Dermis microvascular lymphatic vessel endothelial cell (primary cell): ENCODE results near the gene SNRNP70. TPM values are rescaled to one million over a fixed set of nuclear protein-coding genes. Genes with fewer than 3 reads are reported as not detected.
"Not testable (repeated sequence)": the region's sequence is repeated elsewhere in the genome, so short reads cannot be mapped to it uniquely, and the experiment has no call there.

Experiments
- DNase-seq, 2 donors: peaks; one replicate each; pipeline versions ENCODE4 v3.0.0 to v3.0.0-alpha.2; 2010; ENCODE audit warnings: low read depth in 2 of 2
- total RNA-seq: library from RNA; depleted of rRNA; stranded (reverse); fragments of >200 nt; gene quantifications from 2 replicates; pipeline ENCODE4 v1.2.1, GENCODE V29; 2014

The SNRNP70 gene
- total RNA-seq, 1 donor from 2014 or later, result 150 TPM

GRCh38 chr19:49119411-49120324 is 34.4 kb downstream of the SNRNP70 start, which contains the start of gene PPFIA3:
Gene PPFIA3 (plus strand): TSS chr19:49119544. CDS start chr19:49127874, 8,330 bp downstream.
- DNase-seq, result peak; percentile 33 to 72

DNA sequence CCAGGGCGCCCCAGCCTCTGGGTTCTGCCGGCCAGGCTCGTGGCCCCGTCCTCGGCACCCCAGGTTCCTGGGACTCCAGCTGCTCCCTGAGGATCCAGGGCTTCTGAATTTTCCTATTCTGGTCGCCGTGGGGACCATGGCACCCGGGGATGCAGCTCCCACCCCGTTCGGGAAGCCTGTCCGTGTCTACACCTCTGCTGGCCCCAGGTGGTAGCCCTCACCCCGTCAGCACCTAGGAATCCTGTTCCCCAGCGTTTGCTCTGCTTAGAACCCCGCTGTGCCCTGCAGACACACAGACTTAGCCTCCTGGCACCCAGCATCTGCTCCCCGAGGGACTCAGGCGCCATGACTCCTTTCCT is 35.1 kb downstream of the SNRNP70 start:
- no peak for DNase-seq

- no peak for DNase-seq
Observed at GRCh38 chr19:49120868-49121267, 35.6 kb downstream of the SNRNP70 start.

DNA sequence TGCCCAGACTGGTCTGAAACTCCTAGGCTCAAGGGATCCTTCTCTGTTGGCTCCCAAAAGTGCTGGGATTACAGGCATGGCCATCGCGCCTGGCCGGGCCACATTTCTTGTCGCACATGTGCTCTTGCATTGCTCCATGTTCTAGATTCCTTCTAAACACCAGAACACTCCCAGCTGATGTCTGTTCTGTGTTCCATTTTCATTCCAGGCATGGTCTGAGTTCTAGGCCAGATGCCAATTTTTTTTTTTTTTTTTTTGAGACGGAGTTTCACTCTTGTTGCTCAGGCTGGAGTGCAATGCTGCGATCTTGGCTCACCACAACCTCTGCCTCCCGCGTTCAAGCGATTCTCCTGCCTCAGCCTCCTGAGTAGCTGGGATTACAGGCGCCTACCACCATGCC is 36.6 kb downstream of the SNRNP70 start:
- DNase-seq, result not testable (repeated sequence)

DNA sequence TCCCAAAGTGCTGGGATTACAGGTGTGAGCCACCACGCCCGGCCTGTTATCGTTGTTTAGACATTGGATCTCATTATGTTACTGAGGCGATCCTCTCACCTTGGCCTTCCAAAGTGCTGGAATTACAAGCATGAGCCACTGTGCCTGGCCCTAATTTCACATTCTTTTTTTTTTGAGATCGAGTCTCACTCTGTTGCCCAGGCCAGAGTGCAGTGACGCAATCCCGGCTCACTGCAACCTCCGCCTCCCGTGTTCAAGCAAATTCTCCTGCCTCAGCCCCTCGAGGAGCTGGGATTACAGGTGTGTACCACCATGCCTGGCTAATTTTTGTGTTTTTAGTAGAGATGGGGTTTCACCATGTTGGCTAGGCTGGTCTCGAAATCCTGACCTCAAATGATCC is 38.0 kb downstream of the SNRNP70 start:
- not testable (repeated sequence) for DNase-seq

- no peak for DNase-seq
Observed at GRCh38 chr19:49125025-49125731, 39.9 kb downstream of the SNRNP70 start.

GRCh38 chr19:49126575-49126974 is 41.3 kb downstream of the SNRNP70 start:
- DNase-seq, result no peak

- not testable (repeated sequence) for DNase-seq
Observed at GRCh38 chr19:49127225-49127624, 42.0 kb downstream of the SNRNP70 start.

DNA sequence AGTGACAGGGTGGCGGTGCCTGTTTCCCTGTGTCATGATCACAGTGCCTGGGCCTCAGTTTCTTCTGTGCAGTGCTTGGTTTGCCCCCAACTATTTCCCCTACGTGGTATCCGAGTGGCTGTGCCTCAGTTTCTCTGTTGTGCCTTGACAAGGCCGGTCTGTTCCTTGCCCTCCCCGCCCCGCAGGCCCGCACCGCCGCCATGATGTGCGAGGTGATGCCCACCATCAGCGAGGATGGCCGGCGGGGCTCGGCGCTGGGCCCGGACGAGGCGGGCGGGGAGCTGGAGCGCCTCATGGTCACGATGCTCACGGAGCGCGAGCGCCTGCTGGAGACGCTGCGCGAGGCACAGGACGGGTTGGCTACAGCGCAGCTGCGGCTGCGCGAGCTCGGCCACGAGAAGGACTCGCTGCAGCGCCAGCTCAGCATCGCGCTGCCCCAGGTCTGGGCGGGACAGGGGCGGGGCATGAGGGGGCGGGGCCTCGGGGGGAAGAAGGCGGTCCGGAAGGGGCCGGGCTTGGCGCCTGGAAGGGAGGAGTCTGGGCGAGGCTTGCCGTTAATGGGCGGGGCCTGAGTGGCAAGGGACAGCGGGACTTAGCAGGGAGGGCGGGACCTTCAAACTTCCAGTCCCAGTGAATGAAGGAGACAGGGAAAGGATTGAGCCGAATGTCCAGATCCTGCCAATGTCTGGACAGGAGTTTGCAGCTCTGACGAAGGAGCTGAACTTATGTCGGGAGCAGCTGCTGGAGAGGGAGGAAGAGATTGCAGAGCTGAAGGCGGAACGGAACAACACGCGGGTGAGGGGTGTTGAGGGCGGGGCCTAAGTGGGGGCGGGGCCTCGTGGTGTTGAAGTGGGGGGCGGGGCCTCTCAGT is 42.7 kb downstream of the SNRNP70 start:
- peak; percentile 88 to 97 for DNase-seq

- DNase-seq, result no peak
Observed at GRCh38 chr19:49128545-49129237, 43.4 kb downstream of the SNRNP70 start.

- no peak for DNase-seq
Observed at GRCh38 chr19:49129238-49129583, 44.0 kb downstream of the SNRNP70 start.

GRCh38 chr19:49130325-49130724 is 45.1 kb downstream of the SNRNP70 start:
- DNase-seq, result no peak

GRCh38 chr19:49132974-49133609 is 47.8 kb downstream of the SNRNP70 start:
- DNase-seq, result no peak

DNA sequence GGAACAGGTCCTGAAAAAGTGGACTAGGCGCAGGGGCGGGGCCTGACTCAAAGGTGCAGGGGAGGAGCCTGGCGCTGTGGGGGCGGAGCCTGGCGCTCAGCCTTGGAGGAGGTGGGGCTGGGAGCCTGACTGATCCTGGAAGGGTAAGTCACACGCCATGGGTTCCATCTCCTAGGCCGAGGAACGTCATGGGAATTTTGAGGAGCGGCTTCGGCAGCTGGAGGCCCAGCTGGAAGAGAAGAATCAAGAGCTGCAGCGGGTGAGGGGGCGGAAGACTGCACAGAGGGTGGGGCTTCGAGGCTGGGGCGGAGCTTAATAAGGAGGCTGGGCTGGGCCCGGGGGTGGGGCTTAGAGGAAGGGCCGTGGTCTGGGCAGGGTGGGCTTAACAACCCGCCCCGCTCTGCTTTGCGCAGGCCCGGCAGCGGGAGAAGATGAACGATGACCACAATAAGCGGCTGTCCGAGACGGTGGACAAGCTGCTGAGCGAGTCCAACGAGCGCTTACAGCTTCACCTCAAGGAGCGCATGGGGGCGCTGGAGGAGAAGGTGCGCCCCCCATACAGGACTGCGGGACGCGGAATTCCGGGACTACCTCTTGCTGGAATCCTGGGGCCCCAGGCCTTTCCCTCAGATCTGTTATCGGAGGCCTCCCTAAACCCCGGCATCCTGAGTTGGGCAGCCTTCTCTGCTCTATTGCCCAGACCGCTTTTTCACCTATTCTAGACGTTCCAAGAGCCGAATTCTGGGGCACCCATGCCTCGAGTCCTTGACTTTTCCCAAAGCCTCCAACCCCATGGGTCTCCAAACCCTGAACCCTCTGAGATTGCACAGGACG is 48.6 kb downstream of the SNRNP70 start:
- peak in 1 of 2 donors; percentile 44 for DNase-seq

DNA sequence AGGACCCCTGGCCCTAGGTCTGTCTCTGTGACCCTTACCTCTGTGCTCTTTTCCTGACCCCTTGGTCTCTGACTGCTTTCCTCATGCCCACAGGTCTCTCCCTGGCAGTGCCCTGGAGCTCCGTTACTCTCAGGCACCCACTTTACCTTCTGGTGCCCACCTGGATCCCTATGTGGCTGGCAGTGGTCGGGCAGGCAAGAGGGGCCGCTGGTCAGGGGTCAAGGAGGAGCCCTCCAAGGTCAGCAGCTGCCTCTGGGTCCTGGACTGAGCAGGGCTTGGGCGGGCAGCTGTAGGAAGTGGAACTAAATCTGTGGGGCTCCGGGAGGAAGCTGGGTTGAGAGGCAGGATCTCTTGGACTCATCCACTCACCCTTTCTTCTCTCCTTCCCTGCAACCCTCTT is 50.4 kb downstream of the SNRNP70 start:
- DNase-seq, result no peak

DNA sequence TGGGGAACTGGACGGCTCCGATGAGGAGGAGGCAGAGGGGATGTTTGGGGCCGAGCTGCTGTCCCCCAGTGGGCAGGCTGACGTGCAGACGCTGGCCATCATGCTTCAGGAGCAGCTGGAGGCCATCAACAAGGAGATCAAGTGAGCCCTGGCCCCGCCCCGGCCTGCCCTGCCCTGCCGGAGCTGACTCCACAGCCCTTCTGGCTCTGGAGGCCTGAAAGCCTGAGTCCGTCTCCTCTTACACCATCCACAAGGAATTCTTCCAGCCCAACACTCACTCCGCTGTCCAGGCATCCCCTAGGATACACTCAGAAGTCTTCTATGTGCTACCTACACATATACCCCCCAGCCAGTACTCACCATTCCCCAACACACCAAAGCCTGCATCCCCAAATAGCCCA is 51.5 kb downstream of the SNRNP70 start:
- no peak for DNase-seq

DNA sequence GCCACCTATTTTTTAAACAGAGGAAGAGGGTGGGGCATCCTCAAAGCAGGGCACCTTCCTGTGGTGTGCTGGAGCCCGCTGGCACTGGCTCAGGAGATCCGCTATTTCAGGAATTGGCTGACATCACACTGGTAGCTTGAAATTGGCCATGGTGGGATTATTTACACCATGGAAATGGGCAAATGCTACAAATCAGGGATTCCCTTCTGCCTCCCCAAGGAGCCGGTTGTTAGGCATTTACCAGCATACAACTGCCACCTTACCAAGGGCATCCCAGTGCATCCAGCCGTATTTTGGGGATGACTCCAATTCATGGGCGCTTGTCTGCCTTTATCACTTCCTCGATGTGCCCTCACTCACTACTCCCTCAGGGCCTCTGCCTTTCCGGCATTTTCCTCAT is 55.7 kb downstream of the SNRNP70 start:
- no peak for DNase-seq

- DNase-seq, result no peak
Observed at GRCh38 chr19:49141352-49141751, 56.1 kb downstream of the SNRNP70 start.

DNA sequence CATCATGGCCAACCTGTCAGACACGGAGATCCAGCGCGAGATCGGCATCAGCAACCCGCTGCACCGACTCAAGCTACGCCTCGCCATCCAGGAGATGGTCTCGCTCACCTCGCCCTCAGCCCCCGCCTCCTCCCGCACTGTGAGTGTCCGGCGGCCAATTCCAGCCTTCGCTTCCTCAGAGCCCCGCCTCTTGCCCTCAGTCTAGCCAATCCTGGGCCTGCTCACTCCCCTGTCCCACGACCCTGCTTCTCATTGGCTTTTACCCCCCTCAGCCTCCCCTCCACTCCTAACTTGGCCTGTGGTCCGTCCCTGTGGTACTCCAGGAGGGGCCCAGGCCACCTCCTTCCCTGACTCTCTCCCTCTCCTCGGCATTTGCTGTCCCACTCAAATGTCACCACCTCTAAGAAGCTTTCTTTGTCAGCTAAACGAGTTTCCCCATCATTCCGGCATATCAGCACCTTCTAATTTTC is 57.6 kb downstream of the SNRNP70 start:
- DNase-seq, result peak; percentile 77 to 91
